Smooth muscle cell (in vitro differentiated cells): ENCODE measurements around the gene KCNH5. TPM values are rescaled to one million over a fixed set of nuclear protein-coding genes. Genes with fewer than 3 reads are reported as not detected.

Experiments used
- DNase-seq: peaks from one replicate; lab custom pipeline; 2025; ENCODE audit not compliant: unreplicated experiment; lab: John Stamatoyannopoulos, UW
- H2AFZ ChIP-seq: fragments of 200-600 bp; sonication (generic); 2 replicates; pipeline ENCODE4 v1.6.0; 2016; ENCODE audit warnings: antibody characterized with exemption, low read depth, mild to moderate bottlenecking
- H3F3A ChIP-seq: fragments of 200-600 bp; sonication (generic); 2 replicates; pipeline ENCODE4 v1.6.0; 2017; ENCODE audit warnings: antibody characterized with exemption, low read depth
- H3K27ac ChIP-seq: fragments of 200-600 bp; sonication (generic); 2 replicates; pipeline ENCODE4 v1.5.1; 2016; ENCODE audit warnings: low read depth, mild to moderate bottlenecking
- H3K27me3 ChIP-seq: fragments of 200-600 bp; sonication (generic); 2 replicates; pipeline ENCODE4 v1.6.1; 2016; ENCODE audit warnings: low read depth, mild to moderate bottlenecking
- H3K36me3 ChIP-seq: fragments of 200-600 bp; sonication (generic); 2 replicates; pipeline ENCODE4 v1.5.1; 2016; ENCODE audit warnings: low read depth
- H3K4me1 ChIP-seq: fragments of 200-600 bp; sonication (generic); 2 replicates; pipeline ENCODE4 v1.5.1; 2016; ENCODE audit warnings: low read depth
- H3K4me2 ChIP-seq: fragments of 200-600 bp; sonication (generic); 2 replicates; pipeline ENCODE4 v1.6.0; 2016; ENCODE audit warnings: mild to moderate bottlenecking
- H3K4me3 ChIP-seq: fragments of 200-600 bp; sonication (generic); 2 replicates; pipeline ENCODE4 v1.5.1; 2016; ENCODE audit warnings: mild to moderate bottlenecking
- H3K79me2 ChIP-seq: fragments of 200-600 bp; sonication (generic); 2 replicates; pipeline ENCODE4 v1.6.0; 2016; ENCODE audit warnings: low read depth, mild to moderate bottlenecking
- H3K9ac ChIP-seq: fragments of 200-600 bp; sonication (generic); 2 replicates; pipeline ENCODE4 v1.6.0; 2016; ENCODE audit warnings: low read depth
- H3K9me3 ChIP-seq: fragments of 200-600 bp; sonication (generic); replicated peaks from 2 replicates; pipeline ENCODE4 v1.5.1; 2016; ENCODE audit warnings: low read depth
- H4K20me1 ChIP-seq: fragments of 200-600 bp; sonication (generic); 2 replicates; pipeline ENCODE4 v1.6.0; 2016; ENCODE audit warnings: low read depth
- CTCF ChIP-seq: fragments of 200-600 bp; sonication (generic); IDR thresholded peaks from 2 replicates; pipeline ENCODE4 v1.5.1; 2017; ENCODE audit warnings: borderline replicate concordance, mild to moderate bottlenecking, antibody characterized with exemption; ENCODE audit not compliant: insufficient read depth, poor library complexity, severe bottlenecking
- WGBS: methylation state at CpG from one replicate; pipeline ENCODE4 v1.1.7; 2016; ENCODE audit warnings: low lambda C conversion rate; 5-methylcytosine and 5-hydroxymethylcytosine counted together
- polyA plus RNA-seq: library from polyadenylated mRNA; unstranded; fragments of >200 nt; fragmentation: Nextera tagmentation; extraction: Ambion mirVana; gene quantifications from 2 replicates; pipeline ENCODE4 v1.2.1, GENCODE V29; 2016
- total RNA-seq: library from RNA; depleted of rRNA; stranded (reverse); fragments of >200 nt; gene quantifications from 2 replicates; pipeline ENCODE4 v1.2.3, GENCODE V29; 2014

The KCNH5 gene
- total and polyA plus RNA-seq, 2 experiments from 2014 or later = 0.03 to 0.54 TPM

GRCh38 chr14:62943202-62943601 is 102.1 kb downstream of the KCNH5 start:
- WGBS = 78% methylated on average over 2 of the region's 2 CpGs
- Histone ChIP-seq H3K4me2 (no peak overlapping the region), H3F3A (no peaks in the 10 kb centered on the region), H3K4me1 (no peaks in the 10 kb centered on the region), H3K27ac (no peak overlapping the region), H2AFZ (no peak overlapping the region), H3K36me3 (no peaks in the 10 kb centered on the region), H3K4me3 (no peak overlapping the region), H4K20me1 (no peaks in the 10 kb centered on the region), H3K9me3 (no peaks in the 10 kb centered on the region), H3K27me3 (no peaks in the 10 kb centered on the region), H3K9ac (no peak overlapping the region), H3K79me2 (no peaks in the 10 kb centered on the region)
- no peak for TF ChIP-seq CTCF
- no peak for DNase-seq

- no peak overlapping the region for H2AFZ ChIP-seq
- no peak for TF ChIP-seq CTCF
- no peak overlapping the region for H3K27ac ChIP-seq
- H3K4me2 ChIP-seq = no peak overlapping the region
- H3K9me3 ChIP-seq = no peaks in the 10 kb centered on the region
- H4K20me1 ChIP-seq = no peaks in the 10 kb centered on the region
- 44% methylated on average over 2 of the region's 2 CpGs for WGBS
- no peaks in the 10 kb centered on the region for H3K36me3 ChIP-seq
- no peak overlapping the region for H3K4me3 ChIP-seq
- H3K79me2 ChIP-seq = no peaks in the 10 kb centered on the region
- H3K27me3 ChIP-seq = no peaks in the 10 kb centered on the region
- no peak for DNase-seq
- H3F3A ChIP-seq = no peaks in the 10 kb centered on the region
- no peak overlapping the region for H3K9ac ChIP-seq
- H3K4me1 ChIP-seq = no peaks in the 10 kb centered on the region
Measured at GRCh38 chr14:62939970-62940369, 105.3 kb downstream of the KCNH5 start.

GRCh38 chr14:62938778-62939177 is 106.5 kb downstream of the KCNH5 start:
- no peaks in the 10 kb centered on the region for H3F3A ChIP-seq
- no peak overlapping the region for H2AFZ ChIP-seq
- H3K4me1 ChIP-seq = peaks cover 9% of the 10 kb centered on the region
- no peak overlapping the region for H3K9ac ChIP-seq
- no peaks in the 10 kb centered on the region for H3K9me3 ChIP-seq
- H3K79me2 ChIP-seq = no peaks in the 10 kb centered on the region
- TF ChIP-seq CTCF = no peak
- H3K36me3 ChIP-seq = no peaks in the 10 kb centered on the region
- H3K4me3 ChIP-seq = no peak overlapping the region
- no peak overlapping the region for H3K27ac ChIP-seq
- no peaks in the 10 kb centered on the region for H4K20me1 ChIP-seq
- no peak for DNase-seq
- no peak overlapping the region for H3K4me2 ChIP-seq
- 90% methylated on average over 4 of the region's 4 CpGs for WGBS
- H3K27me3 ChIP-seq = no peaks in the 10 kb centered on the region

GRCh38 chr14:62934439-62934838 is 110.8 kb downstream of the KCNH5 start:
- Histone ChIP-seq H3K9ac (no peak overlapping the region), H3K27ac (no peak overlapping the region), H3K4me1 (peaks cover 31% of the 10 kb centered on the region), H3F3A (peaks cover 5% of the 10 kb centered on the region), H3K79me2 (no peaks in the 10 kb centered on the region), H3K9me3 (no peaks in the 10 kb centered on the region), H3K36me3 (no peaks in the 10 kb centered on the region), H2AFZ (no peak overlapping the region), H4K20me1 (no peaks in the 10 kb centered on the region), H3K27me3 (no peaks in the 10 kb centered on the region), H3K4me3 (no peak overlapping the region), H3K4me2 (no peak overlapping the region)
- WGBS = 77% methylated on average over 3 of the region's 3 CpGs
- no peak for TF ChIP-seq CTCF
- DNase-seq = no peak
